Body of pancreas (tissue), 4 donors: ENCODE data around the gene PAPPA. TPM values are rescaled to one million over a fixed set of nuclear protein-coding genes. Genes with fewer than 3 reads are reported as not detected.

Source experiments
- ATAC-seq: fragments of 150-250 bp; one replicate; pipeline ENCODE4 v1.9.1; 2016
- DNase-seq, 4 donors: peaks; one replicate each; pipeline ENCODE4 v3.0.0-alpha.2; 2019
- H3K27ac ChIP-seq, 4 donors: fragments of 200-600 bp; sonication (generic); 1 replicate in 3 of 4; 2 replicates in 1 of 4; pipeline versions ENCODE4 v1.5.1 to v1.6.1; 2016 to 2019; ENCODE audit warnings: mild to moderate bottlenecking in 1 of 4, mixed read lengths in 1 of 4, moderate library complexity in 1 of 4
- H3K27me3 ChIP-seq, 2 donors: fragments of 200-600 bp; sonication (generic); one replicate each; pipeline ENCODE4 v1.6.0; 2016; ENCODE audit warnings: mild to moderate bottlenecking in 1 of 2
- H3K36me3 ChIP-seq, 2 donors: fragments of 200-600 bp; sonication (generic); replicated peaks in 1 of 2; 2 replicates each; pipeline ENCODE4 v1.5.1; 2016; ENCODE audit warnings: low read depth in 2 of 2; ENCODE audit not compliant: insufficient read depth in 1 of 2
- H3K4me1 ChIP-seq: fragments of 200-600 bp; sonication (generic); one replicate; pipeline ENCODE4 v1.6.0; 2016
- H3K4me3 ChIP-seq, 2 donors: fragments of 200-600 bp; sonication (generic); 1 replicate in 1 of 2; 2 replicates in 1 of 2; pipeline ENCODE4 v1.5.1; 2016 to 2019
- H3K9me3 ChIP-seq, 3 donors: fragments of 200-600 bp; sonication (generic); 1 replicate in 2 of 3; 2 replicates in 1 of 3; pipeline ENCODE4 v1.5.1; 2016
- POLR2A ChIP-seq, 3 donors: fragments of 450-650 bp; IDR thresholded peaks; one replicate each; pipeline ENCODE4 v1.6.1; 2016; ENCODE audit warnings: antibody characterized with exemption in 3 of 3, mild to moderate bottlenecking in 2 of 3
- WGBS, 2 donors: methylation state at CpG; one replicate each; pipeline ENCODE4 v1.1.5; 2017; 5-methylcytosine and 5-hydroxymethylcytosine counted together
- intact Hi-C: fragments of 100-400 bp; cut with DNase I; formaldehyde crosslinking; loops from one replicate; pipeline ENCODE4 v1.15.1; 2023
- total RNA-seq, 2 donors: library from RNA; depleted of rRNA; stranded (reverse); fragments of >200 nt; gene quantifications; one replicate each; pipeline ENCODE4 v1.1.0, GENCODE V29; 2016
- TF ChIP-seq, protein P1 (sequence below), 7 experiments: fragments of 450-650 bp in 4 of 7; fragments of 200-600 bp in 3 of 7; sonication (generic) in 3 of 7; IDR thresholded peaks; one replicate each; pipeline ENCODE4 v1.5.1; 2016 to 2019; ENCODE audit warnings: antibody characterized with exemption in 7 of 7

Gene PAPPA
- total RNA-seq, 2 donors from 2014 or later = 1.0 to 2.0 TPM

DNA sequence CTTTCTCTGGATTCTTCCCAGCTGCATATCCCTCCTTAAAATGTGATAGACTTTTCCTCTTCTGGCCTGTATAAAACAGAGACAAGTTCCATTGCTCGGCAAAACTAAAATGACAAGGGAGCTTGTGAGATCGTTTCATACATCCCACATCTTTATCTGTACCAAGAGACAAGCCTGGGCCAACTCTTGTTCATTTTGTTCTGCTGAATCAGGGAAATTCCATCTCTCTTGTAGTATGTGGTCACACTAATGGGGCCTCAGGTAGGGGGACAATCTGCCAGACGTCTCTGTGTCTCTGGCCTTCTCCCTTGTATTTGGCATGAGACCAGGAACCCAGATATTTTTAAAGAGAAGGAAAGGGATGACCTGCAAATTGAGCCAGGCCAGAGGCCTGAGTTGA, 18.6 kb upstream of the PAPPA start:
- WGBS, 2 donors = 58 to 61% methylated on average over 3 of the region's 3 CpGs
- intact Hi-C loops = no loop called here
- TF ChIP-seq, protein P1, sequence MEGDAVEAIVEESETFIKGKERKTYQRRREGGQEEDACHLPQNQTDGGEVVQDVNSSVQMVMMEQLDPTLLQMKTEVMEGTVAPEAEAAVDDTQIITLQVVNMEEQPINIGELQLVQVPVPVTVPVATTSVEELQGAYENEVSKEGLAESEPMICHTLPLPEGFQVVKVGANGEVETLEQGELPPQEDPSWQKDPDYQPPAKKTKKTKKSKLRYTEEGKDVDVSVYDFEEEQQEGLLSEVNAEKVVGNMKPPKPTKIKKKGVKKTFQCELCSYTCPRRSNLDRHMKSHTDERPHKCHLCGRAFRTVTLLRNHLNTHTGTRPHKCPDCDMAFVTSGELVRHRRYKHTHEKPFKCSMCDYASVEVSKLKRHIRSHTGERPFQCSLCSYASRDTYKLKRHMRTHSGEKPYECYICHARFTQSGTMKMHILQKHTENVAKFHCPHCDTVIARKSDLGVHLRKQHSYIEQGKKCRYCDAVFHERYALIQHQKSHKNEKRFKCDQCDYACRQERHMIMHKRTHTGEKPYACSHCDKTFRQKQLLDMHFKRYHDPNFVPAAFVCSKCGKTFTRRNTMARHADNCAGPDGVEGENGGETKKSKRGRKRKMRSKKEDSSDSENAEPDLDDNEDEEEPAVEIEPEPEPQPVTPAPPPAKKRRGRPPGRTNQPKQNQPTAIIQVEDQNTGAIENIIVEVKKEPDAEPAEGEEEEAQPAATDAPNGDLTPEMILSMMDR (IDR thresholded peaks at IDR 0.05) = no peak
- no peak for TF ChIP-seq POLR2A (IDR thresholded peaks at IDR 0.05)
- Histone ChIP-seq H3K4me1 (no peaks in the 10 kb centered on the region), H3K27ac (no peak overlapping the region), H3K4me3 (no peak overlapping the region), H3K27me3 (peaks cover 0 to 4% of the 10 kb centered on the region in 2 donors), H3K9me3 (no peaks in the 10 kb centered on the region), H3K36me3 (no peaks in the 10 kb centered on the region)
- no peak for DNase-seq
- no peak for ATAC-seq

DNA sequence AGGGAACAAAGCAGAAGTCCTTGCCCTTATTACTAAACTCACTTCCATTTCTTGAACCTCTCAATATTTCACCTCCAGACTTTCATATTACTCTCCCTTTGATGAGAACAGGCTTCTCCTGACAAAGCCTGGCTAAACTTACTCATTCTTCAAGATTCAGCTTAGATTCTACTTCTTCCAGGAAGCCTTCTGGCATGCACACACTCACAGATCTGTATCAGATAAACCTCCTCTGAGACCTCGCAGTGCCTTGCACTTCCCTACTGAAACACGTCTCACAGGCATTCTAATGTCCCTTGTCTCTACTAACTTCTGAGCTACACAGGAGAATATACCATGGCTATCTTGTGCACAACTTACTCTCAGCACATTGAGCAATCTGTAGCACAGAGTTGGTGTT, 16.6 kb upstream of the PAPPA start:
- TF ChIP-seq POLR2A (IDR thresholded peaks at IDR 0.05) = no peak
- TF ChIP-seq, protein P1 (IDR thresholded peaks at IDR 0.05) = no peak
- DNase-seq (no peak), ATAC-seq (no peak)
- Histone ChIP-seq H3K9me3 (no peaks in the 10 kb centered on the region), H3K4me1 (no peaks in the 10 kb centered on the region), H3K4me3 (no peak overlapping the region), H3K27ac (no peak overlapping the region), H3K27me3 (no peaks in the 10 kb centered on the region), H3K36me3 (no peaks in the 10 kb centered on the region)
- intact Hi-C loops = no loop called here
- 78 to 93% methylated on average over 2 of the region's 2 CpGs for WGBS, 2 donors

DNA sequence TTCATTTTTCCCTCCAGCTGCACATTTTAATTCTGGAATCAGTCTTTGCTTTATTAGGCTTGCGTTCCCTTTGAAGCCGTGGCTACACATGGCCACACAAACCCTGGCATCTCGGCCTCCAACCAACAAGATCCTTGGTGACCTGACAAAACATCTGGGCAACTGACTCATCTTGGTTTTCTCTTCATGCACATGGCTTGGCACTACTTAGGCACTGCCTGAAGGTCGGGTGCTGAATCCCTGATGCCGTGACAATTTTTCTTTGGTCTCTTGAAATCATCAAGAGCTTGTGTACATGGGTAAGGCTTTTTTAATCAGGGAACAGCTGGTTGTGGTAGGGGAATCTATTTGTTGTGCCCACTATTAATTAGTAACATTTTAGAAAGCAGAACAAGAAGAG, 16.0 kb upstream of the PAPPA start:
- TF ChIP-seq, protein P1 (IDR thresholded peaks at IDR 0.05) = no peak
- TF ChIP-seq POLR2A (IDR thresholded peaks at IDR 0.05) = no peak
- DNase-seq = no peak
- ATAC-seq = no peak
- no peak overlapping the region for H3K4me3 ChIP-seq
- no peak overlapping the region for H3K27ac ChIP-seq
- H3K36me3 ChIP-seq = no peaks in the 10 kb centered on the region
- 71 to 72% methylated on average over 5 of the region's 5 CpGs for WGBS, 2 donors
- intact Hi-C loops = no loop called here
- no peaks in the 10 kb centered on the region for H3K9me3 ChIP-seq
- no peaks in the 10 kb centered on the region for H3K27me3 ChIP-seq
- no peaks in the 10 kb centered on the region for H3K4me1 ChIP-seq

GRCh38 chr9:116141864-116142561, 11.6 kb upstream of the PAPPA start:
- Histone ChIP-seq H3K4me3 (no peak overlapping the region), H3K27me3 (no peaks in the 10 kb centered on the region), H3K9me3 (no peaks in the 10 kb centered on the region), H3K4me1 (no peaks in the 10 kb centered on the region), H3K36me3 (no peaks in the 10 kb centered on the region), H3K27ac (no peak overlapping the region)
- intact Hi-C loops = no loop called here
- DNase-seq = no peak
- no peak for TF ChIP-seq POLR2A (IDR thresholded peaks at IDR 0.05)
- TF ChIP-seq, protein P1 (IDR thresholded peaks at IDR 0.05) = no peak
- ATAC-seq = no peak
- WGBS, 2 donors = 78 to 80% methylated on average over 6 of the region's 6 CpGs
